ENCODE results near the gene CNTNAP1. TPM values are rescaled to one million over a fixed set of nuclear protein-coding genes. Genes with fewer than 3 reads are reported as not detected.

CNTNAP1 gene
- total and polyA plus RNA-seq, 9 of the 15 experiments (the other 6 are each of a cell fraction or from before 2014, with no cell fraction given) = 0.10 to 1.8 (median 0.62) TPM

DNA sequence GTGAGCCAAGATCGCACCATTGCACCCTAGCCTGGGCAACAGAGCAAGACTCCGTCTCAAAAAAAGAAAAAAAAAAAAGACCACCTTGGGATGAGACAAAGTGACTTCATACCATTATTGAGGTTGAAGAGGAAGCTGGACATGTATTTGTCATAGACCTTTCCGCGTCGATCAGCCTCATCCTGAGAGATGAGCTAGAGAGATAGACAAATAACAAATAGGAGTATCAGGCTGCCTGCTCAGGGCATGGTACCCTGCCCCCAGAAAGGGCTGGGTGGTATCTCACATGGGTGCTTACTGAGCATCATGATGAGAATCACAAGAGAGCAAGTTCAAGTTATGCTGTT is 22.1 kb downstream of the CNTNAP1 start:
- Histone ChIP-seq H2AFZ (ENCODE audit: low read depth, low read length) (no peak overlapping the region), H3K36me3 (ENCODE audit: control insufficient read depth, insufficient read depth, low read length) (peaks cover 75% of the 10 kb centered on the region), H3K27me3 (ENCODE audit: control insufficient read depth in 2 of 2, insufficient read depth in 2 of 2, low read length in 2 of 2) (no peaks in the 10 kb centered on the region), H3K9me1 (ENCODE audit: control insufficient read depth, insufficient read depth, low read length) (no peaks in the 10 kb centered on the region), H3K4me1 (replicated peaks in 1 of 2; ENCODE audit: control insufficient read depth in 2 of 2, insufficient read depth in 2 of 2, low read length in 2 of 2) (peaks cover 15 to 16% of the 10 kb centered on the region in 2 experiments), H3K4me2 (ENCODE audit: insufficient read depth, low read length) (no peak overlapping the region), H3K9me3 (replicated peaks; ENCODE audit: control insufficient read depth, insufficient read depth, low read depth, low read length) (no peaks in the 10 kb centered on the region), H4K20me1 (replicated peaks; ENCODE audit: control insufficient read depth, insufficient read depth, low read length) (no peaks in the 10 kb centered on the region), H3K79me2 (ENCODE audit: control insufficient read depth, insufficient read depth, low read length) (no peaks in the 10 kb centered on the region), H3K9ac (ENCODE audit: insufficient read depth in 1 of 2, low read depth in 2 of 2, low read length in 2 of 2) (no peak overlapping the region), H3K27ac (ENCODE audit: extremely low read depth, low read depth, low read length) (no peak overlapping the region), H3K4me3 (no peak overlapping the region)
- CTCF ChIA-PET (ENCODE audit: low intra/inter-chr PET ratio) = no interaction called here
- DNase-seq (ENCODE audit: extremely low read depth in 1 of 4, low spot score in 3 of 4) (no peak), ATAC-seq (no peak), FAIRE-seq (no peak)
- POLR2A ChIA-PET = interaction anchor here (0.7 to 1.8 kb wide), 2 partner anchors 9 to 69 kb away, joined by 3 to 6 read pairs; partner anchors contain the start of gene VPS25
- 96% methylated on average over 4 of the region's 5 CpGs for WGBS (ENCODE audit: insufficient coverage, low coverage, missing lambda C conversion rate)
- BruUV-seq (replicated peaks) = no TSS peak
- in situ Hi-C loops (cut with MboI) = no loop called here
- intact Hi-C loops (cut with micrococcal nuclease) = no loop called here
- TF ChIP-seq SNIP1 (IDR thresholded peaks at IDR 0.05; ENCODE audit: low read depth) = no peak
- no peak for TF ChIP-seq MED1 (CRISPR knock-in tag; IDR thresholded peaks at IDR 0.05; ENCODE audit: borderline replicate concordance)
- no peak for TF ChIP-seq KAT8 (IDR thresholded peaks at IDR 0.05; ENCODE audit: low read depth)
- no peak for TF ChIP-seq STAG1 (CRISPR knock-in tag; IDR thresholded peaks at IDR 0.05; ENCODE audit: borderline replicate concordance)
- TF ChIP-seq PCBP1 (IDR thresholded peaks at IDR 0.05; ENCODE audit: low read depth, low read length, poor library complexity, severe bottlenecking) = no peak
- TF ChIP-seq, protein P1, sequence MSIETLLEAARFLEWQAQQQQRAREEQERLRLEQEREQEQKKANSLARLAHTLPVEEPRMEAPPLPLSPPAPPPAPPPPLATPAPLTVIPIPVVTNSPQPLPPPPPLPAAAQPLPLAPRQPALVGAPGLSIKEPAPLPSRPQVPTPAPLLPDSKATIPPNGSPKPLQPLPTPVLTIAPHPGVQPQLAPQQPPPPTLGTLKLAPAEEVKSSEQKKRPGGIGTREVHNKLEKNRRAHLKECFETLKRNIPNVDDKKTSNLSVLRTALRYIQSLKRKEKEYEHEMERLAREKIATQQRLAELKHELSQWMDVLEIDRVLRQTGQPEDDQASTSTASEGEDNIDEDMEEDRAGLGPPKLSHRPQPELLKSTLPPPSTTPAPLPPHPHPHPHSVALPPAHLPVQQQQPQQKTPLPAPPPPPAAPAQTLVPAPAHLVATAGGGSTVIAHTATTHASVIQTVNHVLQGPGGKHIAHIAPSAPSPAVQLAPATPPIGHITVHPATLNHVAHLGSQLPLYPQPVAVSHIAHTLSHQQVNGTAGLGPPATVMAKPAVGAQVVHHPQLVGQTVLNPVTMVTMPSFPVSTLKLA (conservative IDR thresholded peaks at IDR 0.05) = no peak
- TF ChIP-seq, protein P2, sequence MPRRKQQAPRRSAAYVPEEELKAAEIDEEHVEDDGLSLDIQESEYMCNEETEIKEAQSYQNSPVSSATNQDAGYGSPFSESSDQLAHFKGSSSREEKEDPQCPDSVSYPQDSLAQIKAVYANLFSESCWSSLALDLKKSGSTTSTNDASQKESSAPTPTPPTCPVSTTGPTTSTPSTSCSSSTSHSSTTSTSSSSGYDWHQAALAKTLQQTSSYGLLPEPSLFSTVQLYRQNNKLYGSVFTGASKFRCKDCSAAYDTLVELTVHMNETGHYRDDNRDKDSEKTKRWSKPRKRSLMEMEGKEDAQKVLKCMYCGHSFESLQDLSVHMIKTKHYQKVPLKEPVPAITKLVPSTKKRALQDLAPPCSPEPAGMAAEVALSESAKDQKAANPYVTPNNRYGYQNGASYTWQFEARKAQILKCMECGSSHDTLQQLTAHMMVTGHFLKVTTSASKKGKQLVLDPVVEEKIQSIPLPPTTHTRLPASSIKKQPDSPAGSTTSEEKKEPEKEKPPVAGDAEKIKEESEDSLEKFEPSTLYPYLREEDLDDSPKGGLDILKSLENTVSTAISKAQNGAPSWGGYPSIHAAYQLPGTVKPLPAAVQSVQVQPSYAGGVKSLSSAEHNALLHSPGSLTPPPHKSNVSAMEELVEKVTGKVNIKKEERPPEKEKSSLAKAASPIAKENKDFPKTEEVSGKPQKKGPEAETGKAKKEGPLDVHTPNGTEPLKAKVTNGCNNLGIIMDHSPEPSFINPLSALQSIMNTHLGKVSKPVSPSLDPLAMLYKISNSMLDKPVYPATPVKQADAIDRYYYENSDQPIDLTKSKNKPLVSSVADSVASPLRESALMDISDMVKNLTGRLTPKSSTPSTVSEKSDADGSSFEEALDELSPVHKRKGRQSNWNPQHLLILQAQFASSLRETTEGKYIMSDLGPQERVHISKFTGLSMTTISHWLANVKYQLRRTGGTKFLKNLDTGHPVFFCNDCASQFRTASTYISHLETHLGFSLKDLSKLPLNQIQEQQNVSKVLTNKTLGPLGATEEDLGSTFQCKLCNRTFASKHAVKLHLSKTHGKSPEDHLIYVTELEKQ (CRISPR knock-in tag; IDR thresholded peaks at IDR 0.05) = no peak
- no peak for TF ChIP-seq BACH1 (tag; IDR thresholded peaks at IDR 0.05)
- TF ChIP-seq, protein P3, sequence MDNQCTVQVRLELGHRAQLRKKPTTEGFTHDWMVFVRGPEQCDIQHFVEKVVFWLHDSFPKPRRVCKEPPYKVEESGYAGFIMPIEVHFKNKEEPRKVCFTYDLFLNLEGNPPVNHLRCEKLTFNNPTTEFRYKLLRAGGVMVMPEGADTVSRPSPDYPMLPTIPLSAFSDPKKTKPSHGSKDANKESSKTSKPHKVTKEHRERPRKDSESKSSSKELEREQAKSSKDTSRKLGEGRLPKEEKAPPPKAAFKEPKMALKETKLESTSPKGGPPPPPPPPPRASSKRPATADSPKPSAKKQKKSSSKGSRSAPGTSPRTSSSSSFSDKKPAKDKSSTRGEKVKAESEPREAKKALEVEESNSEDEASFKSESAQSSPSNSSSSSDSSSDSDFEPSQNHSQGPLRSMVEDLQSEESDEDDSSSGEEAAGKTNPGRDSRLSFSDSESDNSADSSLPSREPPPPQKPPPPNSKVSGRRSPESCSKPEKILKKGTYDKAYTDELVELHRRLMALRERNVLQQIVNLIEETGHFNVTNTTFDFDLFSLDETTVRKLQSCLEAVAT (IDR thresholded peaks at IDR 0.05) = no peak
- no peak for TF ChIP-seq EZH2 (IDR thresholded peaks at IDR 0.05; ENCODE audit: borderline replicate concordance, low read depth, low read length)
- TF ChIP-seq CHD1 (IDR thresholded peaks at IDR 0.05; ENCODE audit: low read length) = no peak
- TF ChIP-seq ZNF75A (CRISPR knock-in tag; IDR thresholded peaks at IDR 0.05) = no peak
- TF ChIP-seq RBM15 (IDR thresholded peaks at IDR 0.05; ENCODE audit: insufficient read depth, low read length) = no peak
- TF ChIP-seq TAF9B (IDR thresholded peaks at IDR 0.05; ENCODE audit: partially characterized antibody) = no peak
- TF ChIP-seq RBFOX2 (IDR thresholded peaks at IDR 0.05; ENCODE audit: low read depth, low read length) = no peak
- TF ChIP-seq, protein P4, sequence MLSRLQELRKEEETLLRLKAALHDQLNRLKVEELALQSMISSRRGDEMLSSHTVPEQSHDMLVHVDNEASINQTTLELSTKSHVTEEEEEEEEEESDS (CRISPR knock-in tag; IDR thresholded peaks at IDR 0.05) = no peak
- TF ChIP-seq LARP7 (IDR thresholded peaks at IDR 0.05) = no peak

All from K562 (cell line).